ENCODE measurements around the gene GALNT17. TPM values are rescaled to one million over a fixed set of nuclear protein-coding genes. Genes with fewer than 3 reads are reported as not detected.

The GALNT17 gene
- total RNA-seq, 2 experiments from 2014 or later: not detected

GRCh38 chr7:71385330-71385729 is 253.4 kb downstream of the GALNT17 start:
- Mint-ChIP-seq H3K9me3 (ENCODE audit: low read depth) (peaks cover 10% of the 10 kb centered on the region), H3K4me1 (no peaks in the 10 kb centered on the region), H3K36me3 (ENCODE audit: low read depth) (no peaks in the 10 kb centered on the region), H3K4me3 (no peak overlapping the region), H3K27me3 (no peaks in the 10 kb centered on the region), H3K27ac (no peak overlapping the region)
- DNase-seq: no peak
- CTCF ChIA-PET: no interaction called here
- intact Hi-C loops (cut with DNase I, micrococcal nuclease): no loop called here
- no peak for ATAC-seq
- POLR2A ChIA-PET: no interaction called here

- H3K36me3 Mint-ChIP-seq (ENCODE audit: low read depth): no peaks in the 10 kb centered on the region
- no peak for ATAC-seq
- intact Hi-C loops (cut with DNase I, micrococcal nuclease): no loop called here
- ChIA-PET CTCF (no interaction called here), POLR2A (no interaction called here)
- DNase-seq: no peak
- H3K27me3 Mint-ChIP-seq: no peaks in the 10 kb centered on the region
- no peak overlapping the region for H3K27ac Mint-ChIP-seq
- H3K4me3 Mint-ChIP-seq: no peak overlapping the region
- H3K4me1 Mint-ChIP-seq: no peaks in the 10 kb centered on the region
- peaks cover 10% of the 10 kb centered on the region for H3K9me3 Mint-ChIP-seq (ENCODE audit: low read depth)
Measured at GRCh38 chr7:71386152-71386785, 254.3 kb downstream of the GALNT17 start.

GRCh38 chr7:71388181-71388580 is 256.2 kb downstream of the GALNT17 start:
- ATAC-seq (no peak), DNase-seq (no peak)
- H3K27me3 Mint-ChIP-seq: no peaks in the 10 kb centered on the region
- intact Hi-C loops (cut with DNase I, micrococcal nuclease): no loop called here
- no peaks in the 10 kb centered on the region for H3K36me3 Mint-ChIP-seq (ENCODE audit: low read depth)
- H3K9me3 Mint-ChIP-seq (ENCODE audit: low read depth): peaks cover 16% of the 10 kb centered on the region
- ChIA-PET CTCF (no interaction called here), POLR2A (no interaction called here)
- H3K4me1 Mint-ChIP-seq: no peaks in the 10 kb centered on the region
- H3K27ac Mint-ChIP-seq: no peak overlapping the region
- H3K4me3 Mint-ChIP-seq: no peak overlapping the region

GRCh38 chr7:71389976-71390375 is 258.0 kb downstream of the GALNT17 start:
- H3K27ac Mint-ChIP-seq: no peak overlapping the region
- intact Hi-C loops (cut with DNase I, micrococcal nuclease): no loop called here
- DNase-seq (no peak), ATAC-seq (no peak)
- no peaks in the 10 kb centered on the region for H3K36me3 Mint-ChIP-seq (ENCODE audit: low read depth)
- H3K4me1 Mint-ChIP-seq: no peaks in the 10 kb centered on the region
- POLR2A ChIA-PET: no interaction called here
- H3K27me3 Mint-ChIP-seq: no peaks in the 10 kb centered on the region
- H3K9me3 Mint-ChIP-seq (ENCODE audit: low read depth): peaks cover 14% of the 10 kb centered on the region
- H3K4me3 Mint-ChIP-seq: no peak overlapping the region
- CTCF ChIA-PET: no interaction called here

GRCh38 chr7:71393661-71394060 is 261.7 kb downstream of the GALNT17 start:
- H3K4me3 Mint-ChIP-seq: no peak overlapping the region
- intact Hi-C loops (cut with DNase I, micrococcal nuclease): no loop called here
- ChIA-PET CTCF (no interaction called here), POLR2A (no interaction called here)
- H3K4me1 Mint-ChIP-seq: no peaks in the 10 kb centered on the region
- H3K9me3 Mint-ChIP-seq (ENCODE audit: low read depth): peaks cover 9% of the 10 kb centered on the region
- no peaks in the 10 kb centered on the region for H3K36me3 Mint-ChIP-seq (ENCODE audit: low read depth)
- H3K27me3 Mint-ChIP-seq: no peaks in the 10 kb centered on the region
- no peak overlapping the region for H3K27ac Mint-ChIP-seq
- ATAC-seq (no peak), DNase-seq (no peak)

- ATAC-seq: no peak
- Mint-ChIP-seq H3K9me3 (ENCODE audit: low read depth) (peaks cover 2% of the 10 kb centered on the region), H3K4me1 (no peaks in the 10 kb centered on the region), H3K27ac (no peak overlapping the region), H3K4me3 (no peak overlapping the region), H3K27me3 (no peaks in the 10 kb centered on the region), H3K36me3 (ENCODE audit: low read depth) (no peaks in the 10 kb centered on the region)
- intact Hi-C loops (cut with DNase I, micrococcal nuclease): no loop called here
- CTCF ChIA-PET: no interaction called here
- POLR2A ChIA-PET: interaction anchor here (0.6 kb wide), 1 partner anchor 218 kb away, joined by 3 read pairs; no protein-coding TSS in a partner anchor
- DNase-seq: no peak
Measured at GRCh38 chr7:71402684-71403083, 270.7 kb downstream of the GALNT17 start.

- Mint-ChIP-seq H3K27ac (no peak overlapping the region), H3K36me3 (ENCODE audit: low read depth) (no peaks in the 10 kb centered on the region), H3K9me3 (ENCODE audit: low read depth) (peaks cover 6% of the 10 kb centered on the region), H3K4me3 (no peak overlapping the region), H3K27me3 (no peaks in the 10 kb centered on the region), H3K4me1 (no peaks in the 10 kb centered on the region)
- ChIA-PET POLR2A (interaction anchor here (0.6 kb wide), 1 partner anchor 219 kb away, joined by 3 read pairs; no protein-coding TSS in a partner anchor), CTCF (no interaction called here)
- no peak for ATAC-seq
- no peak for DNase-seq
- intact Hi-C loops (cut with DNase I, micrococcal nuclease): no loop called here
Measured at GRCh38 chr7:71403202-71403946, 271.4 kb downstream of the GALNT17 start.

GRCh38 chr7:71404726-71405345 is 272.9 kb downstream of the GALNT17 start:
- ChIA-PET CTCF (no interaction called here), POLR2A (no interaction called here)
- Mint-ChIP-seq H3K36me3 (ENCODE audit: low read depth) (no peaks in the 10 kb centered on the region), H3K27me3 (no peaks in the 10 kb centered on the region), H3K27ac (no peak overlapping the region), H3K4me1 (no peaks in the 10 kb centered on the region), H3K9me3 (ENCODE audit: low read depth) (peaks cover 11% of the 10 kb centered on the region), H3K4me3 (no peak overlapping the region)
- intact Hi-C loops (cut with DNase I, micrococcal nuclease): no loop called here
- no peak for DNase-seq
- ATAC-seq: no peak

- Mint-ChIP-seq H3K27ac (no peak overlapping the region), H3K4me1 (no peaks in the 10 kb centered on the region), H3K9me3 (ENCODE audit: low read depth) (peaks cover 23% of the 10 kb centered on the region), H3K4me3 (no peak overlapping the region), H3K27me3 (no peaks in the 10 kb centered on the region), H3K36me3 (ENCODE audit: low read depth) (no peaks in the 10 kb centered on the region)
- ChIA-PET CTCF (no interaction called here), POLR2A (no interaction called here)
- no peak for DNase-seq
- intact Hi-C loops (cut with DNase I, micrococcal nuclease): no loop called here
- no peak for ATAC-seq
Measured at GRCh38 chr7:71408271-71408670, 276.3 kb downstream of the GALNT17 start.

- intact Hi-C loops (cut with DNase I, micrococcal nuclease): no loop called here
- no peak for DNase-seq
- Mint-ChIP-seq H3K4me1 (no peaks in the 10 kb centered on the region), H3K36me3 (ENCODE audit: low read depth) (no peaks in the 10 kb centered on the region), H3K9me3 (ENCODE audit: low read depth) (peaks cover 25% of the 10 kb centered on the region), H3K27ac (no peak overlapping the region), H3K4me3 (no peak overlapping the region), H3K27me3 (no peaks in the 10 kb centered on the region)
- ChIA-PET POLR2A (no interaction called here), CTCF (no interaction called here)
- no peak for ATAC-seq
Measured at GRCh38 chr7:71409550-71410157, 277.7 kb downstream of the GALNT17 start.

- POLR2A ChIA-PET: no interaction called here
- no peak for DNase-seq
- CTCF ChIA-PET: no interaction called here
- Mint-ChIP-seq H3K9me3 (ENCODE audit: low read depth) (peaks cover 30% of the 10 kb centered on the region), H3K4me1 (no peaks in the 10 kb centered on the region), H3K27me3 (no peaks in the 10 kb centered on the region), H3K27ac (no peak overlapping the region), H3K4me3 (no peak overlapping the region), H3K36me3 (ENCODE audit: low read depth) (no peaks in the 10 kb centered on the region)
- ATAC-seq: no peak
- intact Hi-C loops (cut with DNase I, micrococcal nuclease): no loop called here
Measured at GRCh38 chr7:71411475-71411874, 279.5 kb downstream of the GALNT17 start.

- no peaks in the 10 kb centered on the region for H3K27me3 Mint-ChIP-seq
- DNase-seq (no peak), ATAC-seq (no peak)
- intact Hi-C loops (cut with DNase I, micrococcal nuclease): no loop called here
- ChIA-PET POLR2A (no interaction called here), CTCF (no interaction called here)
- peaks cover 28% of the 10 kb centered on the region for H3K9me3 Mint-ChIP-seq (ENCODE audit: low read depth)
- H3K4me1 Mint-ChIP-seq: no peaks in the 10 kb centered on the region
- no peak overlapping the region for H3K27ac Mint-ChIP-seq
- H3K4me3 Mint-ChIP-seq: no peak overlapping the region
- no peaks in the 10 kb centered on the region for H3K36me3 Mint-ChIP-seq (ENCODE audit: low read depth)
Measured at GRCh38 chr7:71414490-71414889, 282.5 kb downstream of the GALNT17 start.
